ENCODE measurements around the gene HNRNPUL2. TPM values are rescaled to one million over a fixed set of nuclear protein-coding genes. Genes with fewer than 3 reads are reported as not detected.

The HNRNPUL2 gene
- total RNA-seq, 1 experiment from 2014 or later: 62.9 TPM

GRCh38 chr11:62667460-62667859, 59.8 kb downstream of the HNRNPUL2 start:
- Mint-ChIP-seq H3K27me3 (ENCODE audit: insufficient read depth, unreplicated experiment) (no peaks in the 10 kb centered on the region), H3K9me3 (ENCODE audit: unreplicated experiment) (no peaks in the 10 kb centered on the region), H3K4me1 (ENCODE audit: low read depth, unreplicated experiment) (peaks cover 14% of the 10 kb centered on the region), H3K36me3 (ENCODE audit: insufficient read depth, unreplicated experiment) (peaks cover 86% of the 10 kb centered on the region), H3K27ac (ENCODE audit: unreplicated experiment) (no peak overlapping the region), H3K4me3 (ENCODE audit: unreplicated experiment) (no peak overlapping the region)
- TF ChIP-seq CTCF (IDR thresholded peaks at IDR 0.05; ENCODE audit: insufficient read depth in 1 of 2, low read depth in 1 of 2, low read length in 1 of 2, severe bottlenecking in 1 of 2, unreplicated experiment in 1 of 2): no peak
- ChIA-PET POLR2A (interaction anchor here (1.0 kb wide), 1 partner anchor 76 kb away, joined by 3 read pairs; the partner anchor contains the start of gene TUT1), CTCF (interaction anchor here (0.5 to 2.0 kb wide), 2 partner anchors 12 to 56 kb away, joined by 6 to 7 read pairs; no protein-coding TSS in a partner anchor)
- H3K36me3 ChIP-seq (ENCODE audit: control insufficient read depth, insufficient read depth, low read length): peaks cover 7% of the 10 kb centered on the region
- peaks cover 24% of the 10 kb centered on the region for H3K4me1 ChIP-seq
- no peaks in the 10 kb centered on the region for H3K27me3 ChIP-seq (replicated peaks; ENCODE audit: control insufficient read depth, insufficient read depth, low read length)
- no TSS peak for BruUV-seq (replicated peaks)
- intact Hi-C loops (cut with micrococcal nuclease; ENCODE audit: unreplicated experiment): no loop called here
- H3K4me3 ChIP-seq (ENCODE audit: low read depth, low read length): no peak overlapping the region
- DNase-seq: no peak
- no peaks in the 10 kb centered on the region for H3K9me3 ChIP-seq

DNA sequence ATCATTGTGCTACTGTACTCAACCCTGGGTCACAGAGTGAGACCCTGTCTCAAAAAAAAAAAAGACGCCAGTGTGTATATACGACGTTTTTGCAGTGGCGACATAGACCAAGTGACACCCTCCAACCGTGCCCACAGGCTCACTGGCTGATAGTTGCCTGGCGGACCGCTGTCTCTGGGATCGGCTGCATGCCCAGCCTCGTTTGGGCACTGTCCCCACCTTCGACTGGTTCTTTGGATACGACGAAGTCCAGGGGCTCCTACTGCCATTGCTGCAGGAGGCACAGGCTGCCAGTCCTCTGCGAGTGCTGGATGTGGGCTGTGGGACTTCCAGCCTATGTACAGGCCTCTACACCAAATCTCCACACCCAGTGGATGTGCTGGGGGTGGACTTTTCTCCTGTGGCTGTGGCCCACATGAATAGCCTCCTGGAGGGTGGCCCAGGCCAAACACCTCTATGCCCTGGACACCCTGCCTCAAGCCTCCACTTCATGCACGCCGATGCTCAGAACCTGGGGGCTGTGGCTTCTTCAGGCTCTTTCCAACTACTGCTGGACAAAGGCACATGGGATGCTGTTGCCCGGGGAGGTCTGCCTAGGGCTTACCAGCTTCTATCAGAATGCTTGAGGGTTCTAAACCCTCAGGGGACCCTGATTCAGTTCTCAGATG, 60.9 kb downstream of the HNRNPUL2 start:
- peaks cover 11% of the 10 kb centered on the region for H3K4me1 Mint-ChIP-seq (ENCODE audit: low read depth, unreplicated experiment)
- H3K9me3 Mint-ChIP-seq (ENCODE audit: unreplicated experiment): no peaks in the 10 kb centered on the region
- no TSS peak for BruUV-seq (replicated peaks)
- peak overlapping the region; percentile 99 for H3K4me3 Mint-ChIP-seq (ENCODE audit: unreplicated experiment)
- Histone ChIP-seq H3K27me3 (replicated peaks; ENCODE audit: control insufficient read depth, insufficient read depth, low read length) (no peaks in the 10 kb centered on the region), H3K4me3 (ENCODE audit: low read depth, low read length) (peak overlapping the region; percentile 50), H3K9me3 (no peaks in the 10 kb centered on the region), H3K36me3 (ENCODE audit: control insufficient read depth, insufficient read depth, low read length) (peaks cover 7% of the 10 kb centered on the region), H3K4me1 (peaks cover 23% of the 10 kb centered on the region)
- ChIA-PET POLR2A (interaction anchor here (0.5 to 2.1 kb wide), 7 partner anchors 13 to 1639 kb away, joined by 3 to 46 read pairs (median 8); partner anchors contain the start of genes ESRRA, HNRNPUL2, INTS5 and STX5), CTCF (interaction anchor here (1.4 to 2.1 kb wide), 3 partner anchors 13 to 93 kb away, joined by 4 to 7 read pairs (median 6); partner anchors contain the start of genes EEF1G, INTS5 and TUT1)
- peak overlapping the region; percentile 97 for H3K27ac Mint-ChIP-seq (ENCODE audit: unreplicated experiment)
- no peak for TF ChIP-seq CTCF (IDR thresholded peaks at IDR 0.05; ENCODE audit: insufficient read depth in 1 of 2, low read depth in 1 of 2, low read length in 1 of 2, severe bottlenecking in 1 of 2, unreplicated experiment in 1 of 2)
- no peak for DNase-seq
- no peaks in the 10 kb centered on the region for H3K27me3 Mint-ChIP-seq (ENCODE audit: insufficient read depth, unreplicated experiment)
- intact Hi-C loops (cut with micrococcal nuclease; ENCODE audit: unreplicated experiment): no loop called here
- H3K36me3 Mint-ChIP-seq (ENCODE audit: insufficient read depth, unreplicated experiment): peaks cover 79% of the 10 kb centered on the region

- peak overlapping the region; percentile 50 for H3K4me3 ChIP-seq (ENCODE audit: low read depth, low read length)
- Mint-ChIP-seq H3K27me3 (ENCODE audit: insufficient read depth, unreplicated experiment) (no peaks in the 10 kb centered on the region), H3K9me3 (ENCODE audit: unreplicated experiment) (no peaks in the 10 kb centered on the region), H3K4me3 (ENCODE audit: unreplicated experiment) (peak overlapping the region; percentile 99), H3K4me1 (ENCODE audit: low read depth, unreplicated experiment) (peaks cover 5% of the 10 kb centered on the region), H3K27ac (ENCODE audit: unreplicated experiment) (peak overlapping the region; percentile 97), H3K36me3 (ENCODE audit: insufficient read depth, unreplicated experiment) (peaks cover 79% of the 10 kb centered on the region)
- CTCF ChIA-PET: interaction anchor here (1.1 to 2.1 kb wide), 8 partner anchors 13 to 121 kb away, joined by 3 to 12 read pairs (median 6); partner anchors contain the start of genes B3GAT3, EEF1G, INTS5 and TUT1
- BruUV-seq (replicated peaks): no TSS peak
- H3K27me3 ChIP-seq (replicated peaks; ENCODE audit: control insufficient read depth, insufficient read depth, low read length): no peaks in the 10 kb centered on the region
- peak in 1 of 2 experiments; percentile 54 for DNase-seq
- TF ChIP-seq CTCF (IDR thresholded peaks at IDR 0.05; ENCODE audit: insufficient read depth in 1 of 2, low read depth in 1 of 2, low read length in 1 of 2, severe bottlenecking in 1 of 2, unreplicated experiment in 1 of 2): no peak
- intact Hi-C loops (cut with micrococcal nuclease; ENCODE audit: unreplicated experiment): loop anchor here (2.0 kb wide), 2 partner anchors 19 to 43 kb away; partner anchors contain the start of gene GANAB
- no peaks in the 10 kb centered on the region for H3K9me3 ChIP-seq
- H3K4me1 ChIP-seq: peaks cover 21% of the 10 kb centered on the region
- H3K36me3 ChIP-seq (ENCODE audit: control insufficient read depth, insufficient read depth, low read length): peaks cover 7% of the 10 kb centered on the region
- POLR2A ChIA-PET: interaction anchor here (0.5 to 2.1 kb wide), 32 partner anchors 9 to 1639 kb away, joined by 3 to 56 read pairs (median 8); partner anchors contain the start of genes AHNAK, B3GAT3, EEF1G and ESRRA
Measured at GRCh38 chr11:62665599-62666258, 61.5 kb downstream of the HNRNPUL2 start.
